Measurements from ENCODE around the gene CHST13. TPM values are rescaled to one million over a fixed set of nuclear protein-coding genes. Genes with fewer than 3 reads are reported as not detected.

Gene CHST13
- total and polyA plus RNA-seq, 7 donors: 0.25 to 0.66 (median 0.53) TPM; not detected in 3

- intact Hi-C loops (cut with DNase I): no loop called here
- Histone ChIP-seq H3K9me3 (no peaks in the 10 kb centered on the region), H3K4me3 (no peak overlapping the region), H3K4me1 (peaks cover 0 to 9% (median 0%) of the 10 kb centered on the region in 4 donors), H3K27ac (no peak overlapping the region), H3K36me3 (no peaks in the 10 kb centered on the region), H3K27me3 (peaks cover 11 to 49% (median 19%) of the 10 kb centered on the region in 3 donors)
- TF ChIP-seq EP300 (IDR thresholded peaks at IDR 0.05) (no peak), POLR2A (IDR thresholded peaks at IDR 0.05) (no peak), POLR2AphosphoS5 (IDR thresholded peaks at IDR 0.05) (no peak)
- TF ChIP-seq, protein P1, sequence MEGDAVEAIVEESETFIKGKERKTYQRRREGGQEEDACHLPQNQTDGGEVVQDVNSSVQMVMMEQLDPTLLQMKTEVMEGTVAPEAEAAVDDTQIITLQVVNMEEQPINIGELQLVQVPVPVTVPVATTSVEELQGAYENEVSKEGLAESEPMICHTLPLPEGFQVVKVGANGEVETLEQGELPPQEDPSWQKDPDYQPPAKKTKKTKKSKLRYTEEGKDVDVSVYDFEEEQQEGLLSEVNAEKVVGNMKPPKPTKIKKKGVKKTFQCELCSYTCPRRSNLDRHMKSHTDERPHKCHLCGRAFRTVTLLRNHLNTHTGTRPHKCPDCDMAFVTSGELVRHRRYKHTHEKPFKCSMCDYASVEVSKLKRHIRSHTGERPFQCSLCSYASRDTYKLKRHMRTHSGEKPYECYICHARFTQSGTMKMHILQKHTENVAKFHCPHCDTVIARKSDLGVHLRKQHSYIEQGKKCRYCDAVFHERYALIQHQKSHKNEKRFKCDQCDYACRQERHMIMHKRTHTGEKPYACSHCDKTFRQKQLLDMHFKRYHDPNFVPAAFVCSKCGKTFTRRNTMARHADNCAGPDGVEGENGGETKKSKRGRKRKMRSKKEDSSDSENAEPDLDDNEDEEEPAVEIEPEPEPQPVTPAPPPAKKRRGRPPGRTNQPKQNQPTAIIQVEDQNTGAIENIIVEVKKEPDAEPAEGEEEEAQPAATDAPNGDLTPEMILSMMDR (IDR thresholded peaks at IDR 0.05): no peak
- 85 to 87% methylated on average over 9 of the region's 9 CpGs for WGBS, 2 donors
- peak; percentile 57 for DNase-seq
Observed at GRCh38 chr3:126538316-126538715, 14.4 kb downstream of the CHST13 start.

DNA sequence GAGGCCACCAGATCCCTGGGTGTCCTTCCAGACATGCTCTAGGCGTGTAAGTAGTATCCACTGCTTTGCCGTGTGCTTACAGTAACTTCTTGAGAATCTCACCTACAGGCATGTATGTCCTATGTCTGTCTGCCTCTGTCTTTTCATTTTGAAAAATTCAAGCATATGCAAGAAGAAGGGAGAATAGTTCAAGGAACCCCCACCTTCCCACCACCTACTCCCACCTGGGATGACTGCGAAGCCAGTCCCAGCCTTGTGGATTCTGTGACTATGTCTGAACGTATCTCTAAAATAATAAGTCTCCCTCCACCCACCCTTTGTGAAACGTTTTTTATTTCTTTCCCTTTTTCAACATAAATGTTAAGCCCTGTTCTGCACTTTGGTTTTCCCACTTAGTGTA, 15.0 kb downstream of the CHST13 start:
- no peak for TF ChIP-seq EP300 (IDR thresholded peaks at IDR 0.05)
- no peak for TF ChIP-seq POLR2AphosphoS5 (IDR thresholded peaks at IDR 0.05)
- TF ChIP-seq POLR2A (IDR thresholded peaks at IDR 0.05): no peak
- TF ChIP-seq, protein P1 (IDR thresholded peaks at IDR 0.05): no peak
- Histone ChIP-seq H3K27me3 (peaks cover 11 to 55% (median 24%) of the 10 kb centered on the region in 3 donors), H3K27ac (no peak overlapping the region), H3K4me1 (peaks cover 0 to 9% (median 0%) of the 10 kb centered on the region in 4 donors), H3K4me3 (no peak overlapping the region), H3K9me3 (no peaks in the 10 kb centered on the region), H3K36me3 (no peaks in the 10 kb centered on the region)
- intact Hi-C loops (cut with DNase I): no loop called here
- DNase-seq: no peak
- 53 to 59% methylated on average over 5 of the region's 5 CpGs for WGBS, 2 donors

GRCh38 chr3:126539558-126540250, 15.7 kb downstream of the CHST13 start:
- Histone ChIP-seq H3K4me3 (no peak overlapping the region), H3K9me3 (no peaks in the 10 kb centered on the region), H3K36me3 (no peaks in the 10 kb centered on the region), H3K27me3 (peaks cover 11 to 63% (median 24%) of the 10 kb centered on the region in 3 donors), H3K4me1 (peaks cover 0 to 9% (median 0%) of the 10 kb centered on the region in 4 donors), H3K27ac (no peak overlapping the region)
- intact Hi-C loops (cut with DNase I): no loop called here
- 92 to 97% methylated on average over 10 of the region's 10 CpGs for WGBS, 2 donors
- TF ChIP-seq, protein P1 (IDR thresholded peaks at IDR 0.05): no peak
- no peak for TF ChIP-seq POLR2A (IDR thresholded peaks at IDR 0.05)
- no peak for TF ChIP-seq POLR2AphosphoS5 (IDR thresholded peaks at IDR 0.05)
- no peak for TF ChIP-seq EP300 (IDR thresholded peaks at IDR 0.05)
- peak; percentile 50 for DNase-seq

DNA sequence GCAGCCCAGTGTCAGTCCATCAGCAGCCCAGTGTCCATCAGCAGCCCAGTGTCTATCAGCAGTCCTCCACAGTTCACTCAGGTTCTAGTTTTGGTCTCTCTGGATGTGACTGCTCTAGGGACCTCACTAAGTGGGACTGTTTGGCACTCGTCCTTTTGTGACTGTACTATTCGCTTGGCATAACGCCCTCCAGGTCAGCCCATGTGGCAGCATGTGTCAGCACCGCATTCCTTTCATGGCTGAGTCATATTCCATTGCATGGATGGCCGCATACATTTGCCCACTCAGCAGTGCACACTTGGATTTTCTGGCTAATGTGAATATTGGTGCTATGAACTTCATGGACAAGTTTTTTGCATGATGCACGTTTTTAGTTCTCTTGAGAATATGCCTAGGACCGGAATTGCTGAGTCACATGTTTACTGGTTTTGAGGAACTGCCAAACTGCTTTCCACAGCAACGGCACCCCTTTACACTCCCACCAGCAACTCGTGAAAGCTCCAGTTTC, 16.4 kb downstream of the CHST13 start:
- 41 to 43% methylated on average over 9 of the region's 9 CpGs for WGBS, 2 donors
- Histone ChIP-seq H3K27ac (no peak overlapping the region), H3K4me1 (peaks cover 0 to 9% (median 0%) of the 10 kb centered on the region in 4 donors), H3K36me3 (no peaks in the 10 kb centered on the region), H3K4me3 (no peak overlapping the region), H3K27me3 (peaks cover 11 to 63% (median 24%) of the 10 kb centered on the region in 3 donors), H3K9me3 (no peaks in the 10 kb centered on the region)
- intact Hi-C loops (cut with DNase I): no loop called here
- TF ChIP-seq EP300 (IDR thresholded peaks at IDR 0.05): no peak
- TF ChIP-seq POLR2AphosphoS5 (IDR thresholded peaks at IDR 0.05): no peak
- TF ChIP-seq, protein P1 (IDR thresholded peaks at IDR 0.05): no peak
- TF ChIP-seq POLR2A (IDR thresholded peaks at IDR 0.05): no peak
- DNase-seq: peak; percentile 52

Data from sigmoid colon (tissue), 7 donors.